WTC11 (cell line): ENCODE results near the gene ADCY6. TPM values are rescaled to one million over a fixed set of nuclear protein-coding genes. Genes with fewer than 3 reads are reported as not detected.

Source experiments
- ATAC-seq: fragments of 200-7000 bp; cut with Tn5 transposase; 2 replicates; pipeline ENCODE4 v1.10.0; 2021; ENCODE audit warnings: mild to moderate bottlenecking, moderate library complexity
- CTCF ChIA-PET: fragments of 300-600 bp; sonication (Branson Sonifier 250); formaldehyde crosslinking; loops from one replicate; lab custom pipeline; 2021; ENCODE audit warnings: antibody characterized with exemption; lab: Charles Lee
- POLR2A ChIA-PET: fragments of 350-600 bp; sonication (Branson Sonifier 250); formaldehyde crosslinking; loops from one replicate; lab custom pipeline; 2021; ENCODE audit warnings: antibody characterized with exemption; lab: Charles Lee
- DNase-seq: peaks from one replicate; pipeline ENCODE4 v3.0.0; 2021; ENCODE audit warnings: low spot score
- H3K27ac Mint-ChIP-seq: 2 replicates; pipeline ENCODE4 v1.8.0; 2021; ENCODE audit warnings: mixed read lengths
- H3K27me3 Mint-ChIP-seq: 2 replicates; pipeline ENCODE4 v1.8.0; 2021; ENCODE audit warnings: low read depth, mild to moderate bottlenecking, moderate library complexity, mixed read lengths
- H3K36me3 Mint-ChIP-seq: 2 replicates; pipeline ENCODE4 v1.8.0; 2021; ENCODE audit warnings: mixed read lengths
- H3K4me1 Mint-ChIP-seq: 2 replicates; pipeline ENCODE4 v1.8.0; 2022; ENCODE audit warnings: mixed read lengths
- H3K4me3 Mint-ChIP-seq: 2 replicates; pipeline ENCODE4 v1.8.0; 2021; ENCODE audit warnings: mild to moderate bottlenecking, moderate library complexity, mixed read lengths
- H3K9me3 Mint-ChIP-seq: 2 replicates; pipeline ENCODE4 v1.8.0; 2021; ENCODE audit warnings: mixed read lengths
- AFF4 ChIP-seq: sonication (generic); formaldehyde crosslinking; IDR thresholded peaks from 2 replicates; pipeline ENCODE4 v1.8.1; 2023; ENCODE audit warnings: mild to moderate bottlenecking, missing genetic modification reagents, borderline replicate concordance
- ATF2 ChIP-seq: sonication (generic); formaldehyde crosslinking; IDR thresholded peaks from 2 replicates; pipeline ENCODE4 v1.8.1; 2022; ENCODE audit warnings: low read depth, missing genetic modification reagents, borderline replicate concordance
- CDX4 ChIP-seq: fragments of 250-450 bp; sonication (Bioruptor Pico); IDR thresholded peaks from 2 replicates; pipeline ENCODE4 v1.9.0; 2021; ENCODE audit warnings: moderate library complexity, mild to moderate bottlenecking, inconsistent platforms, borderline replicate concordance
- E2F1 ChIP-seq: sonication (generic); formaldehyde crosslinking; IDR thresholded peaks from 2 replicates; pipeline ENCODE4 v1.8.0; 2022; ENCODE audit warnings: mild to moderate bottlenecking, missing genetic modification reagents
- ESRRA ChIP-seq: sonication (generic); formaldehyde crosslinking; IDR thresholded peaks from 2 replicates; pipeline ENCODE4 v1.8.1; 2022; ENCODE audit warnings: mild to moderate bottlenecking, missing genetic modification reagents, borderline replicate concordance
- ETV6 ChIP-seq: sonication (generic); formaldehyde crosslinking; IDR thresholded peaks from 2 replicates; pipeline ENCODE4 v1.8.1; 2022; ENCODE audit warnings: mild to moderate bottlenecking, missing genetic modification reagents
- FOXJ3 ChIP-seq: sonication (generic); formaldehyde crosslinking; IDR thresholded peaks from 2 replicates; pipeline ENCODE4 v1.9.0; 2021; ENCODE audit warnings: missing genetic modification reagents, mild to moderate bottlenecking, borderline replicate concordance
- FOXK1 ChIP-seq: sonication (generic); formaldehyde crosslinking; IDR thresholded peaks from 2 replicates; pipeline ENCODE4 v1.8.0; 2022; ENCODE audit warnings: mild to moderate bottlenecking, moderate library complexity, missing genetic modification reagents
- GRHL2 ChIP-seq: fragments of 250-450 bp; sonication (Bioruptor Pico); IDR thresholded peaks from 2 replicates; pipeline ENCODE4 v1.8.0; 2022; ENCODE audit warnings: mild to moderate bottlenecking, moderate library complexity; ENCODE audit not compliant: insufficient replicate concordance, severe bottlenecking
- GTF2I ChIP-seq: fragments of 250-450 bp; sonication (Bioruptor Pico); conservative IDR thresholded peaks from 2 replicates; pipeline ENCODE4 v1.4.0; 2021; ENCODE audit warnings: mild to moderate bottlenecking
- JUN ChIP-seq: sonication (generic); formaldehyde crosslinking; IDR thresholded peaks from 2 replicates; pipeline ENCODE4 v1.8.0; 2023; ENCODE audit warnings: mild to moderate bottlenecking, missing genetic modification reagents
- MXD4 ChIP-seq: fragments of 250-450 bp; sonication (Bioruptor Pico); IDR thresholded peaks from 2 replicates; pipeline ENCODE4 v1.8.0; 2021; ENCODE audit warnings: mild to moderate bottlenecking, moderate library complexity, borderline replicate concordance
- MYBL2 ChIP-seq: sonication (generic); formaldehyde crosslinking; IDR thresholded peaks from 2 replicates; pipeline ENCODE4 v1.8.1; 2023; ENCODE audit warnings: mild to moderate bottlenecking, moderate library complexity, missing genetic modification reagents
- OVOL2 ChIP-seq: fragments of 250-450 bp; sonication (Bioruptor Pico); IDR thresholded peaks from 2 replicates; pipeline ENCODE4 v1.9.0; 2021; ENCODE audit warnings: mild to moderate bottlenecking, borderline replicate concordance
- SP1 ChIP-seq: sonication (generic); formaldehyde crosslinking; conservative IDR thresholded peaks from 2 replicates; pipeline ENCODE4 v1.8.1; 2022; ENCODE audit warnings: missing genetic modification reagents
- TEAD1 ChIP-seq: sonication (generic); formaldehyde crosslinking; IDR thresholded peaks from 2 replicates; pipeline ENCODE4 v1.8.0; 2022; ENCODE audit warnings: mild to moderate bottlenecking, missing genetic modification reagents
- USF1 ChIP-seq: sonication (generic); formaldehyde crosslinking; IDR thresholded peaks from 2 replicates; pipeline ENCODE4 v1.8.0; 2022; ENCODE audit warnings: mild to moderate bottlenecking, missing genetic modification reagents
- ZBTB21 ChIP-seq: sonication (generic); formaldehyde crosslinking; IDR thresholded peaks from 2 replicates; pipeline ENCODE4 v1.8.1; 2023; ENCODE audit warnings: mild to moderate bottlenecking, missing genetic modification reagents, borderline replicate concordance
- ZNF138 ChIP-seq: sonication (generic); formaldehyde crosslinking; conservative IDR thresholded peaks from 2 replicates; pipeline ENCODE4 v1.8.1; 2022; ENCODE audit warnings: mild to moderate bottlenecking, moderate library complexity, missing genetic modification reagents
- ZNF219 ChIP-seq: sonication (generic); formaldehyde crosslinking; IDR thresholded peaks from 2 replicates; pipeline ENCODE4 v1.8.0; 2023; ENCODE audit warnings: missing genetic modification reagents, mild to moderate bottlenecking, borderline replicate concordance
- ZNF512 ChIP-seq: sonication (generic); formaldehyde crosslinking; IDR thresholded peaks from 2 replicates; pipeline ENCODE4 v1.8.1; 2022; ENCODE audit warnings: missing genetic modification reagents, borderline replicate concordance
- total RNA-seq: library from RNA; stranded (reverse); gene quantifications from 3 replicates; pipeline ENCODE4 v1.2.3, GENCODE V29; 2021

ADCY6 gene
- total RNA-seq, 1 experiment from 2014 or later, result 12.8 TPM

- ChIA-PET CTCF (interaction anchor here (1.0 to 1.3 kb wide), 2 partner anchors 33 to 51 kb away, joined by 3 read pairs; no protein-coding TSS in a partner anchor), POLR2A (no interaction called here)
- Mint-ChIP-seq H3K4me1 (peaks cover 17% of the 10 kb centered on the region), H3K27me3 (no peaks in the 10 kb centered on the region; the same call in 1 of the 2 replicates), H3K4me3 (no peak overlapping the region), H3K36me3 (no peaks in the 10 kb centered on the region), H3K27ac (no peak overlapping the region), H3K9me3 (no peaks in the 10 kb centered on the region)
- ATAC-seq (no peak), DNase-seq (no peak)
- TF ChIP-seq AFF4 (CRISPR knock-in tag) (no peak), JUN (CRISPR knock-in tag) (no peak), GRHL2 (CRISPR knock-in tag) (no peak), ZNF219 (no peak), ZNF138 (CRISPR knock-in tag) (no peak), E2F1 (CRISPR knock-in tag) (no peak), CDX4 (no peak), TEAD1 (no peak), GTF2I (no peak), MYBL2 (CRISPR knock-in tag) (no peak), USF1 (CRISPR knock-in tag) (no peak), ZNF512 (CRISPR knock-in tag) (no peak)
Observed at GRCh38 chr12:48764521-48764920, 24.4 kb downstream of the ADCY6 start.

- ChIA-PET CTCF (interaction anchor here (0.6 to 4.7 kb wide), 5 partner anchors 9 to 132 kb away, joined by 3 to 30 read pairs (median 3); partner anchors contain the start of gene ADCY6), POLR2A (interaction anchor here (0.7 kb wide), 1 partner anchor 33 kb away, joined by 8 read pairs; no protein-coding TSS in a partner anchor)
- no peak overlapping the region for H3K4me3 Mint-ChIP-seq
- no peak overlapping the region for H3K27ac Mint-ChIP-seq
- no peaks in the 10 kb centered on the region; the same call in 1 of the 2 replicates for H3K27me3 Mint-ChIP-seq
- DNase-seq, result no peak
- no peak for TF ChIP-seq OVOL2 (CRISPR knock-in tag)
- TF ChIP-seq MXD4 (CRISPR knock-in tag), result no peak
- no peak for TF ChIP-seq SP1 (CRISPR knock-in tag)
- TF ChIP-seq ZBTB21, result no peak
- TF ChIP-seq ETV6 (CRISPR knock-in tag), result no peak
- no peak for TF ChIP-seq FOXJ3
- no peak for TF ChIP-seq FOXK1
- TF ChIP-seq ESRRA (CRISPR knock-in tag), result no peak
- no peak for TF ChIP-seq ATF2 (CRISPR knock-in tag)
- no peaks in the 10 kb centered on the region for H3K9me3 Mint-ChIP-seq
- no peak for ATAC-seq
- H3K4me1 Mint-ChIP-seq, result no peaks in the 10 kb centered on the region
- no peaks in the 10 kb centered on the region for H3K36me3 Mint-ChIP-seq
Observed at GRCh38 chr12:48758737-48759136, 30.2 kb downstream of the ADCY6 start.
